Parathyroid adenoma (tissue), 2 donors: Measurements from ENCODE around the gene TMEM178B.
A peak's percentile ranks its signal among the peaks of the same experiment; 100 is the strongest.

Experiments
- H2AFZ ChIP-seq: fragments of 300-600 bp; sonication (generic); one replicate; pipeline ENCODE4 v1.7.0; 2017; ENCODE audit warnings: antibody characterized with exemption, mild to moderate bottlenecking
- H3K27ac ChIP-seq: fragments of 300-600 bp; sonication (generic); one replicate; pipeline ENCODE4 v1.7.0; 2017
- H3K27me3 ChIP-seq: fragments of 300-600 bp; sonication (generic); one replicate; pipeline ENCODE4 v1.7.0; 2017; ENCODE audit warnings: low read length; ENCODE audit not compliant: control insufficient read depth, insufficient read depth
- H3K36me3 ChIP-seq: fragments of 300-600 bp; sonication (generic); one replicate; pipeline ENCODE4 v1.7.0; 2017; ENCODE audit warnings: low read length; ENCODE audit not compliant: control insufficient read depth, insufficient read depth
- H3K4me1 ChIP-seq: fragments of 300-600 bp; sonication (generic); one replicate; pipeline ENCODE4 v1.7.0; 2017; ENCODE audit warnings: control low read depth
- H3K4me2 ChIP-seq: fragments of 300-600 bp; sonication (generic); one replicate; pipeline ENCODE4 v1.7.0; 2017; ENCODE audit warnings: low read length
- H3K4me3 ChIP-seq: fragments of 300-600 bp; sonication (generic); one replicate; pipeline ENCODE4 v1.7.0; 2017; ENCODE audit warnings: low read depth, low read length
- H3K79me2 ChIP-seq: fragments of 300-600 bp; sonication (generic); one replicate; pipeline ENCODE4 v1.7.0; 2017; ENCODE audit warnings: control low read depth
- H3K9ac ChIP-seq: fragments of 300-600 bp; sonication (generic); one replicate; pipeline ENCODE4 v1.7.0; 2017; ENCODE audit warnings: mild to moderate bottlenecking
- H3K9me3 ChIP-seq: fragments of 300-600 bp; sonication (generic); one replicate; pipeline ENCODE4 v1.7.0; 2017; ENCODE audit warnings: low read length; ENCODE audit not compliant: control insufficient read depth
- TF ChIP-seq, protein P1 (sequence below): fragments of 300-600 bp; sonication (generic); IDR thresholded peaks from one replicate; pipeline ENCODE4 v1.7.0; 2017; ENCODE audit warnings: antibody characterized with exemption, mild to moderate bottlenecking
- donor health status: primary hyperparathyroidism.

The TMEM178B gene

DNA sequence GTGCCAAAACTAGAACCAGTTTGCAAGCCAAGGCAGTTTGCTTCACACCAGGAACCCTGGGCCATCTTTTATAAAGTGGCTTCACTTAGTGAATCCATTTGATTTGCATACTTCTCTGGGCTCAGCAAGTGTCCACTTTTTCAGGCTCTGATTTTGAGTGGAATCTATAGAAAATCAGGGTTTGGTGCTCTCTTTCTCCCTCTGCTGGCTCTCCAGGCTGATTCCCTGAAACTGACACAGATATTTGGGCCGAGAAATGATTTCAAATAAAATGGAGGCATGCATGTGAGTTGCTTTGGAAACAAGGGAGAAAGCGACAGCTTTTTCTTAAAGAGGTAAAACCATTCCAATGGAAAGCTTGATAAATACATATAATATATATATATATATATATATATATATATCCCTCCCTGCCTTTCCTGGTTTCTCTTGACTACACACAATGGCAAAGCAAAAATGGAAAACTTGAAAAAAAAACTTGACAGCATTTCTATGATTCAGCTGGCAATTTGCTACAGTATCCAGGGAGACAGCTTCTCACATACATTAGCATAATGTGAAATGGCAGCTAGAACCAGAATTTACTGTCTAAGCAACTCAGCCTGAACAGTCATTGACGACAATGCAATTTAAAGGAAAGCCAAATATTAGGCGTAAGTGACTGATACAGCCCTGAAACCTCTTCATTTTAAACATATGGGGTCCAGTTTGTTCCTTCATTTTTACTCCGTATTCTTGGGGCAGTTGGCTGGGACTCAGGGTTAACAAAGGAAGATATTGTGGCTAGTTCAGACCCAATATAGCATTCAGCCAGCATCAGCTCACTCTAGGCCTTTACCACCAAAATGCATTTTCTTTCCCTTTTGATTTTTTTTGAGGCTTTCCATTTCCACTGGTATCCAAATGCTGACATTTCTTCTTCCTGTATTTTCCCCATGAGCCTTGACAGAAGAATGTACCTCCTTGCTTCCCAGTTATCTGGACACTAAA, 188.5 kb downstream of the TMEM178B start:
- H2AFZ ChIP-seq, result no peak overlapping the region
- no peak overlapping the region for H3K27ac ChIP-seq
- H3K4me1 ChIP-seq, result peaks cover 10% of the 10 kb centered on the region
- H3K27me3 ChIP-seq, result no peaks in the 10 kb centered on the region
- no peak overlapping the region for H3K9ac ChIP-seq
- H3K4me3 ChIP-seq, result no peak overlapping the region
- peaks cover 14% of the 10 kb centered on the region for H3K79me2 ChIP-seq
- H3K9me3 ChIP-seq, result no peaks in the 10 kb centered on the region
- H3K4me2 ChIP-seq, result no peak overlapping the region
- TF ChIP-seq, protein P1, sequence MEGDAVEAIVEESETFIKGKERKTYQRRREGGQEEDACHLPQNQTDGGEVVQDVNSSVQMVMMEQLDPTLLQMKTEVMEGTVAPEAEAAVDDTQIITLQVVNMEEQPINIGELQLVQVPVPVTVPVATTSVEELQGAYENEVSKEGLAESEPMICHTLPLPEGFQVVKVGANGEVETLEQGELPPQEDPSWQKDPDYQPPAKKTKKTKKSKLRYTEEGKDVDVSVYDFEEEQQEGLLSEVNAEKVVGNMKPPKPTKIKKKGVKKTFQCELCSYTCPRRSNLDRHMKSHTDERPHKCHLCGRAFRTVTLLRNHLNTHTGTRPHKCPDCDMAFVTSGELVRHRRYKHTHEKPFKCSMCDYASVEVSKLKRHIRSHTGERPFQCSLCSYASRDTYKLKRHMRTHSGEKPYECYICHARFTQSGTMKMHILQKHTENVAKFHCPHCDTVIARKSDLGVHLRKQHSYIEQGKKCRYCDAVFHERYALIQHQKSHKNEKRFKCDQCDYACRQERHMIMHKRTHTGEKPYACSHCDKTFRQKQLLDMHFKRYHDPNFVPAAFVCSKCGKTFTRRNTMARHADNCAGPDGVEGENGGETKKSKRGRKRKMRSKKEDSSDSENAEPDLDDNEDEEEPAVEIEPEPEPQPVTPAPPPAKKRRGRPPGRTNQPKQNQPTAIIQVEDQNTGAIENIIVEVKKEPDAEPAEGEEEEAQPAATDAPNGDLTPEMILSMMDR, result peak; percentile 58
- H3K36me3 ChIP-seq, result no peaks in the 10 kb centered on the region

DNA sequence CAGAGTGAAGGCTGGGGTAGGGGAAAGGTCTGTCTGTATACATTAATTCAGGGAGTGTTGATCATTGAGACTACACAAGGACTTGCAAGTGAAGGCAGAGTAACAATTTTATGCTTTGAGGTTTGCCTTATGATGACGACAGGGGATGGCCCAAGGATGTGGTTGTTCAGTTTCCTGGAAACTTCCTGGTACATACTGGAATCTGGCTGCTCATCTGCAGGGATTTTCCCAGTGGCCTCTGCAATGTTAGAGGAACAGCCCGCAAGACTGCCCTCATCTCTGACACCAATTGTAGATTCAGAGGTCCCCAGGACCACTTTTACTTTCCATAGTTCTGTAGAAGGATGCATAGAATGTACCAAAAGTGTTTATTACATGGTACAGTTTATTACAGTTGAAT, 189.6 kb downstream of the TMEM178B start:
- Histone ChIP-seq H3K27me3 (no peaks in the 10 kb centered on the region), H3K4me3 (no peak overlapping the region), H3K4me2 (no peak overlapping the region), H2AFZ (no peak overlapping the region), H3K27ac (no peak overlapping the region), H3K9ac (no peak overlapping the region), H3K36me3 (no peaks in the 10 kb centered on the region), H3K79me2 (peaks cover 14% of the 10 kb centered on the region), H3K4me1 (peaks cover 13% of the 10 kb centered on the region), H3K9me3 (no peaks in the 10 kb centered on the region)
- TF ChIP-seq, protein P1, result no peak

DNA sequence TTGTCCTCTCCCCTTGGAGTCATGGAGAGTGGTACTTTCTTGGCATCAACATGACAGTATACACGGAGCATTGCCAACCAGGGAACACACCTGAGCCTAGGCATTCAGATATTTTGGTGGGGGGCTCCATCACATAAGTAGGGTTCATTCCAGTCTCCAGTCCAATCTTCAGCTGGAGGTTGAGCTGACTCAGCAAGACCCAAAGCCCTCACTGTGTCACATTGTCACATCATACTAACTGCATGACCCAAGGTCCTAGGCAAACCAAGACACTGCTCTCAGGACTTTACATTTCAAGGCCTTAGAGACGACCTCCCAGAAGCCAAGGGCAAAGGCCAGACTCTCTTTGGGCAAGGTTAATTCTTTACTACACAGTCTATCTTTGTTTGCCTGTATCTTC, 190.1 kb downstream of the TMEM178B start:
- H3K9me3 ChIP-seq, result no peaks in the 10 kb centered on the region
- no peak overlapping the region for H3K4me3 ChIP-seq
- H3K27ac ChIP-seq, result no peak overlapping the region
- no peak overlapping the region for H2AFZ ChIP-seq
- peaks cover 14% of the 10 kb centered on the region for H3K79me2 ChIP-seq
- TF ChIP-seq, protein P1, result no peak
- H3K27me3 ChIP-seq, result no peaks in the 10 kb centered on the region
- H3K9ac ChIP-seq, result no peak overlapping the region
- peaks cover 16% of the 10 kb centered on the region for H3K4me1 ChIP-seq
- H3K4me2 ChIP-seq, result no peak overlapping the region
- no peaks in the 10 kb centered on the region for H3K36me3 ChIP-seq

DNA sequence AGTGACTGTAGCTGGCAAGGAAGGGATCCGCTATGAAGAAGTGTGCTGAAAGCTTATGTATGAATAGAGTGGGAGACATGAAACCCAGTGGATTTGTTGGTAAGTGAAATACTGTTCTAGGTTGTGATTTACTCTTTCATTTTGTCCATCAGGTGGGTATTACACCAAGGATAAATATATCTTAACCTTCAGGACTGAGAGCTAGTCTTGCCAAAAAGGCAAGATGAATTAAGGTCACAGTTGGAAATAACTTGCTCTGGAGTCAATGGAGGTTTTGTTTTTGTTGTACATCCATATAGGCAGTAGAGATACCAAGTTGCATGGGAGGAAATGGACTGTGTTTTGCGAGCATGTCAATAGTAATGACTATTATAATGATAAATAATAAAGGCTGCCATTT, 190.6 kb downstream of the TMEM178B start:
- no peak overlapping the region for H3K27ac ChIP-seq
- peaks cover 14% of the 10 kb centered on the region for H3K79me2 ChIP-seq
- peaks cover 16% of the 10 kb centered on the region for H3K4me1 ChIP-seq
- no peak overlapping the region for H3K4me2 ChIP-seq
- no peaks in the 10 kb centered on the region for H3K27me3 ChIP-seq
- no peaks in the 10 kb centered on the region for H3K9me3 ChIP-seq
- no peak overlapping the region for H3K4me3 ChIP-seq
- TF ChIP-seq, protein P1, result no peak
- H2AFZ ChIP-seq, result no peak overlapping the region
- no peaks in the 10 kb centered on the region for H3K36me3 ChIP-seq
- H3K9ac ChIP-seq, result no peak overlapping the region

DNA sequence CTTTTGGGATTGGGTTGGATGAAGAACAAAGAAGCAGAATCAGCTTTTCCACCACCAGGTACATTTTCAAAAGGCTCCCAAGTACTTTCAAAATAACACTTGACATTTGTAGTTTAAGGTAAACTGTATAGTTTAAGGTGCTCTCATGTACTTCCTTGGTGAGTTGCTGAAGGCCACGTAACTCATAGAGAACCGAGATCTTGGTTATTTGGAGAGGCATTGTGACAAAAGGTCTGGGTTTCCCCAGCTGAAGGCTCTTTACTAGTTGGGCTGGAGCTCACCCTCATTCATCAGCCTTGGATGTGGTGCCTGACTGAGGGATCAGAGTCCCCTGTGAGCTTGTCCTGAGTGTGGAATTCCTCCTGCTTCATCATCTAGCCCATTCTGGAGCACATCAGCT, 191.8 kb downstream of the TMEM178B start:
- Histone ChIP-seq H3K4me2 (no peak overlapping the region), H3K9ac (no peak overlapping the region), H3K4me1 (peaks cover 21% of the 10 kb centered on the region), H3K4me3 (no peak overlapping the region), H3K27ac (no peak overlapping the region), H3K36me3 (no peaks in the 10 kb centered on the region), H3K79me2 (peaks cover 23% of the 10 kb centered on the region), H3K9me3 (no peaks in the 10 kb centered on the region), H3K27me3 (no peaks in the 10 kb centered on the region), H2AFZ (no peak overlapping the region)
- TF ChIP-seq, protein P1, result no peak
